ENCODE data around the gene MPZL1.
"Not testable (repeated sequence)": the region's sequence is repeated elsewhere in the genome, so short reads cannot be mapped to it uniquely, and the experiment has no call there.

Gene MPZL1

DNA sequence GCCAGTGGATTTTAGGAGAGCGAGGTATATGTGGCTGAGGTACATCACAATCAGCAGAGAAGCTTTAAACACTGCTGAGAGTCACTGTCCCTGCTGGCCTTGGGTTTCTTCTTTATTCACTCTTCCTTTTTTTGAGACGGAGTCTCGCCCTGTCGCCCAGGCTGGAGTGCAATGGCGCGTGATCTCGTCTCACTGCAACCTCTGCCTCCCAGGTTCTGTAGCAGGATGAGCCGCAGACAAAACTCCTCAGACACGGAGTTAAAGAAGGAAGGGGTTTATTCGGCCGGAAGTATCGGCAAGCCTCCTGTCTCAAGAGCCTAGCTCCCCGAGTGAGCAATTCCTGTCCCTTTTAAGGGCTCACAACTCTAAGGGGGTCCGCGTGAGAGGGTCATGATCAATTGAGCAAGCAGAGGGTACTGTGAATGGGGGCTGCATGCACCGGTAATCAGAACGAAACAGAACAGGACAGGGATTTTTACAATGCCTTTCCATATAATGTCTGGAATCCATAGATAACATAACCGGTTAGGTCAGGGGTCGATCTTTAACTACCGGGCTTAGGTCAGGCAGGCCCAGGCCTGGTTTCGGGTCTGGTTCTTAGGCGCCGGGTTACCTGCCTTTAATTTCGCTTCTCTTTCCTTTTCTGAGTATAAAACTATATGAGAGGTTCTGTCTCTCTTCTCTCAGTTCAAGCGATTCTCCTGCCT, 1.9 kb upstream of the MPZL1 start:
- DNase-seq (ENCODE audit: low read depth in 2 of 2) = not testable (repeated sequence)

- DNase-seq (ENCODE audit: low read depth in 2 of 2) = no peak
Observed at GRCh38 chr1:167720965-167721616, 691 bp upstream of the MPZL1 start.

GRCh38 chr1:167722152-167722869, 529 bp downstream of the MPZL1 start:
- DNase-seq (ENCODE audit: low read depth in 2 of 2) = no peak

DNA sequence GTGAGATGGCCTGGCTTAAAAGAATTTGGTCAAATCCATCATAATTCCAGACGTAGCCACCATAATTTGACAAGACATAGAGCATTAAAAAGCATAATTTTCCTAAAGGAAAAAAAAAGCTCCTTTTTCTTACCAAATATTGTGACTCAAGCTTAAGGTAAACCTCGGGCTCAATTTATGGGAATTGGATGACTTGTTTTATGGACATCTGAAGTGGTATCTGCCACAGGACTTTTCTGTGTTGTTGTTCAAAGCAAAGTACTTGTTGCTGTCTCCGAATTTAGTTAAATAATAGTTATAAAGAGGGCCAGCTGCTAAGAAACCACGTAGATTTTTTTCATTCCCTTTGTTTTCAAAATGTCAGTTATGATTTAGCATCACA, 1.1 kb downstream of the MPZL1 start:
- no peak for DNase-seq (ENCODE audit: low read depth in 2 of 2)

- no peak for DNase-seq (ENCODE audit: low read depth in 2 of 2)
Observed at GRCh38 chr1:167723707-167724323, 2.0 kb downstream of the MPZL1 start.

DNA sequence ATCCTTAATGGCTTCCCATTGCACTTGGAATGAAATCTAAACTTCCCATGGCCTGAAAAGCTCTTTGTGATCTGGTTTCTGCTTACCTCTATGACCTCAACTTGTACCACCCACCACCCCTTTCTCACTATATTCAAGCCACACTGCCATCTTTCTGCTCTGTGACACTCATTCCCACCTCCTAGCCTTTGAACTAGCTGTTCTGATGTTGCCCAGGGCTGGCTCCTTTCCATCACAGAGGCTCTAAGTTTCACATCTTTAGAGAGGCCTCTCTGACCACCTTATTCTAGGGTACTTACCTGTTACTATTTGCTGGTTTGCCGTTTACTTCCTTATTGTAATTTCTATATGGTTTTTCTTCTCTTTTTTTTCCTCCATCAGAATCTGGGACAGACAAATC, 4.2 kb downstream of the MPZL1 start:
- no peak for DNase-seq (ENCODE audit: low read depth in 2 of 2)

DNA sequence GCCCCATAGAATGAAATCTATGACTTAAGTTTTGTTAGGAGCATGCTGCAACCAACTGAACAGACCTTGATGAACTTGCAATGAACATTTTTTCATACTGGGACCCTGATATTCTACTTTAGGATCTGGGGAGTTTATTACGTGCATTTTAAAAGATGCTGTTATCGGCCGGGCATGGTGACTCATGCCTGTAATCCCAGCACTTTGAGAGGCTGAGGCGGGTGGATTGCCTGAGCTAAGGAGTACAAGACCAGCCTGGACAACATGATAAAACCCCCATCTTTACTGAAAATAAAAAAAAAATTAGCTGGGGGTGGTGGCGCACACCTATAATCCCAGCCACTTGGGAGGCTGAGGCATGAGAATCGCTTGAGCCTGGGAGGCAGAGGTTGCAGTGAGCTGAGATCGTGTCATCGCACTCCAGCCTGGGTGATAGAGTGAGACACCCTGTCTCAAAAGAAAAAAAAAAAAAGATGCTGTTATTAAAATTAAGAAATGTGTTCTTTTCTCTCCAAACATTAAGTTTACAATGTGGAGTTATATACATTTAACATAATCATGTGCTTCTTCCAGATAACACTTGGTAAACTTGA, 7.1 kb downstream of the MPZL1 start:
- DNase-seq (ENCODE audit: low read depth in 2 of 2) = no peak

- DNase-seq (ENCODE audit: low read depth in 2 of 2) = no peak
Observed at GRCh38 chr1:167734227-167734626, 12.4 kb downstream of the MPZL1 start.

DNA sequence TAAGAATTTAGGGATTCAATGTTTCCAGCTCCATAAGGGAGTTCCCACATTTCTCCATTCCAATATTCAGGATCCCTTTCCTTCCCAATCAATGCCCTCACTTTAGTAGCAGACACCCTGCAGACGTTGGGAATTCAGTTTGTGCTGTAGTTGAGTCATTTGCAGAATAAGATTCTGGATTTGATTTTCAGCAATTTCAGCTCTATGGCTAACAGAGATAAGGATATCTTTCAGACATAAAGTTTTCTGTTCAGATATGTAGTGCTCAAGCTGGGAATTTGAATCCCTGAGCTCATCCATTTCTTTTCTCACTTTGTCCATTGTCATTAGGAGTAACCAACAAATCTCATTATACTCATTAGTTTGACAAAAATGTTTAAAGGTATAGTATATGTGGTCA, 13.1 kb downstream of the MPZL1 start:
- DNase-seq (ENCODE audit: low read depth in 2 of 2) = no peak

DNA sequence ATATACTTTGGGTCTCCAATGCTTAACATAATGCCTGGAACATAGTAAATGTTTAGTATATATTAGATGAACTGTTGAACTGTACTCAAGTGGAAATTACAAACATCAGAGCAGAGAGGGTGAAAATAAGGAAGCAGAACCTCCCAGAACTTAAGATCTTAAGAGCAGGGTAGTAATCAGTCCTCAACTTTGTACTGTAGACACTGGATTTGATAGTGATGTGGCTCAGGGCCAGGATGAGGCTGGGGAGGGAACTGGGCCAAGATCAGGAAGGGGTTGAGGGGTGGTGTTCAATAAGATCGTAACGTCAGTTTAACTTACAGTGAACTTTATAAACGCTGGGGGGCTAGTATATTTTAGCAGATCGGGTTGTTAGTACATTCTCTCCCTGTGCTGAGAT, 15.4 kb downstream of the MPZL1 start:
- no peak for DNase-seq (ENCODE audit: low read depth in 2 of 2)

GRCh38 chr1:167738158-167738557, 16.4 kb downstream of the MPZL1 start:
- DNase-seq (ENCODE audit: low read depth in 2 of 2) = no peak

DNA sequence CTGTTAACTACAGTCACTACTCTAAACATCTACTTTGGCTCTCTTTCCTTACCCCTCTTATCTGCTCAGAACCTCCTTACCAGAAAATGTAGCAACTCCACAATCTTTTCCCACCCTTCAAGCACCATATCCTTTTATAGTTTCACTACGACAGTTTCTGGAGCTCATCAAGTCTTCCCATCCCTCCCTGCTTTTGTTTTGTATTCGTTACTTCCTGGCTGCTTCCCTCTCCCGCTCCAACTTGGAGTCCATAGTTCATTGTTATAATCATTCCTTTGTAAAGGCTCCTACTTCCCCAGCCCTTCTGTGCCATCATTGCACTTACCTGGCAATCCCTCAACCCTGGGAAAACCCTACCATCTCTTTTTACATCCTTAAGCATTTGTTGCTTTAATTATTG, 18.0 kb downstream of the MPZL1 start:
- DNase-seq (ENCODE audit: low read depth in 2 of 2) = no peak

GRCh38 chr1:167741103-167741502, 19.3 kb downstream of the MPZL1 start:
- DNase-seq (ENCODE audit: low read depth in 2 of 2) = not testable (repeated sequence)

DNA sequence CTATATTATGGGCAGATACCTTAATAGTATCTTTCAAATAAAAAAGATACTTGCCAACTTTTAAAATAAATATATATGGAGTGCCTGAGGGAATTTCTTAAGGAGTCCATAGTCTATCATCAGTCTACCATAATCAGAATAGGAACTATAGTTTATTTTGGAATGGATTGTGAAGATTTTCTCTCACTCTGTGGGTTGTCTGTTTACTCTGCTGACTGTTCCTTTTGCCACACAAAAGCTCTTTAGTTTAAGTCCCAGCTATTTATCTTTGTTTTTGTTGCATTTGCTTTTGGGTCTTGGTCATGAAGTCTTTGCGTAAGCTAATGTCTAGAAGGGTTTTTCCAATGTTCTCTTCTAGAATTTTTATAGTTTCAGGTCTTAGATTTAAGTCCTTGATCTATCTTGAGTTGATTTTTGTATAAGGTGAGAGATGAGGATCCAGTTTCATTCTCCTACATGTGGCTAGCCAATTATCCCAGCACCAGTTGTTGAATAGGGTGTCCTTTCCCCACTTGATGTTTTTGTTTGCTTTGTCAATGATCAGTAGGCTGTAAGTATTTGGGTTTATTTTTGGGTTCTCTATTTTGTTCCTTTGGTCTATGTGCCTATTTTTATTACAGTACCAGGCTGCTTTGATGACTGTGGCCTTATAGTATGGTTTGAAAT, 20.7 kb downstream of the MPZL1 start:
- not testable (repeated sequence) for DNase-seq (ENCODE audit: low read depth in 2 of 2)

DNA sequence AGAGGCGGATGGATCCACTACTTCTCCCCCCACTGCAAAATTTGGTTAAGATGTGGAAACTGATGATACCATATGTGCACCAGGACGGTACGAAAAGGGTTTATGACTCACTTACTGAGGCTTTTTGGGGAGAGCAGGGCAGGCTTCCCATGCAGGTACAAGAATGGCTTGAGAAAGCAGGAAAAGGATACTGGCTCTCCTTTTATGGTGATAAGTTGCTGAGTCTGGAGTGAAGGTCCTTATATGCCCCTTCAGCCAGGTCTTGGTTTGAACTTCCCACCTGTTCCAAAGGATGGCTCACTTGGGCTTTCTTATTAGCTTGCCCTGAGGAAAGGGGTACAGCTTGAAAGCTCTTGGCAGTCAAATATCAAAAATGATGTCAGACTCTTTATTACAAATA, 23.1 kb downstream of the MPZL1 start:
- no peak for DNase-seq (ENCODE audit: low read depth in 2 of 2)

DNA sequence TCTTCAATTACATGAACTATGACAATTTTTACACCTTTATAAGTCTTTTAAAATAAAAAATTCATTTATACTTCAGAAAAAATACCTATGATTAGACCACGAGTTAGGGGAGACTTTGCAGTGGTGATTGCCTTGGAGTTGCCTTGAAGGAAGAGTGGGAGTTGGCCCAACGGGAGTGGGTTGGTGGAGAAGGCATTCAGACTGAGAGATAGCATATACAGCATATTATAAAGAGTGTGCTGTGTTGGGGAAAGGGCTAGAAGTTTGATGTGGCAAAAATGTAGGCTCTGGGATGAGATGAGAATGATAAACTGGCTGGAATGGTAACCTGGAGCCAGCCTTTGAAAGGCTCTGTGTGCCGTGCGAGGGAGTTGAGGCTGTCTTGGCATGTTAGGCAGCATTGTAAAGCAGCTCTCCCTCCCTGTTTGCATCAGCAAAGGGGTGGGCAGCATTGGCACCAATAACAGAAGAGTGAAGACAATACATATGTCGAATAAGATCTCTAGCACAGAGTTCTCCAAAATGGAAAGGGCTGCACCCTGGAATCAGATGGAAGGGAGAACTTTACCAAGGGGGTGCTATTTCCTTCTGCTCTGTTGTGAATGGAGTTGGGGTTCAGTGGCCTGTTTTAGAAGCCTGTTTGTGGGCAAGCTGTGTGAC, 24.4 kb downstream of the MPZL1 start:
- DNase-seq (ENCODE audit: low read depth in 2 of 2) = no peak

GRCh38 chr1:167746988-167747655, 25.3 kb downstream of the MPZL1 start:
- DNase-seq (ENCODE audit: low read depth in 2 of 2) = no peak

- DNase-seq (ENCODE audit: low read depth in 2 of 2) = no peak
Observed at GRCh38 chr1:167747988-167748387, 26.2 kb downstream of the MPZL1 start.

DNA sequence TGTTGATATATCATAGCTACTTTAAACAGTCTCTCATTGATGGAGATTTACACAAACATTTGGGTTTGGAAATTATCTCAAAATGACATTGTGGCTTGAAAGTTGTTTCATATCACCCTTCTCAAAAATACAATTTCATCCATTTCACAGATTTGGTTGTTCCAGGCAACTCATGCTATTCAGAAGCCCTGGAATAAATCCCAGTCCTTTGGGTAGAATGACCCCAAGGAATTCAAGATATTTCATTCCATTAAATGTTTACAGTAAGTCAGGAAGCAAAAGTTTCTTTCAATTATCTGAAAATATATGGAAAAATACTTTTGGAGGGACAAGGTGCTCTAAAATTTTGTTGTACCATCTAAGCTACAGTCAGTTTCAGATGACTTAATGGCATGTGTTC, 27.1 kb downstream of the MPZL1 start:
- DNase-seq (ENCODE audit: low read depth in 2 of 2) = no peak

DNA sequence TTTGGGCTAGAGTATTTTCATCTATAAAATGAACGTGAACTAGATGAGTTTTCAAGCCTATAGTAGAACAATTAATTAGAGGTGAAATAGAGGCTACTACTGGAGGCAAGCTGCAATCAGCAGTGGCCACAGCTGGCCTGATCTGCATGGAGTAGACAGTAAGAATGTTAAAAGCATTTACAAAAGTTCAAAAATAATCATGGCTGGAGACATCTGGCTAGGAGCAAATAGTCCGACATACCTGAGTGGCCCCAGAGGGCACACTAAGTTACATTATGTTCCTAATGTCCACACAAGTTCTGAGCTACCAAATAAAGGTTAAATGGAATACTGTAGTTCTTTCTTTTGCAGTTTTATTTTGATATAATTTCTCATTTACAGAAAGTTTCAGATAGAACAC, 28.0 kb downstream of the MPZL1 start:
- DNase-seq (ENCODE audit: low read depth in 2 of 2) = no peak

- DNase-seq (ENCODE audit: low read depth in 2 of 2) = no peak
Observed at GRCh38 chr1:167750641-167751040, 28.9 kb downstream of the MPZL1 start.

Data from stimulated activated CD8-positive, alpha-beta memory T cell treated with anti-CD3 and anti-CD28 coated beads, Interleukin-15, amount 100 ng/mL, for 48 hours (primary cell).